Activated T-cell treated with anti-CD3 and anti-CD28 coated beads, Interleukin-2, amount 50 U/mL, for 72 hours (primary cell): Measurements from ENCODE around the gene PAX8. TPM values are rescaled to one million over a fixed set of nuclear protein-coding genes. Genes with fewer than 3 reads are reported as not detected.

ENCODE experiments used
- ATAC-seq, 2 donors: fragments of 150-1000 bp; cut with Tn5 transposase; replicated peaks in 1 of 2; 2 replicates each; pipeline ENCODE4 v1.10.0; 2021; ENCODE audit warnings: moderate library complexity in 2 of 2, mild to moderate bottlenecking in 1 of 2
- DNase-seq, 2 donors: peaks; one replicate each; pipeline ENCODE4 v3.0.0; 2021 to 2022; ENCODE audit warnings: mixed read lengths in 1 of 2
- H3K27ac Mint-ChIP-seq: one replicate; pipeline ENCODE4 v1.8.0; 2022; ENCODE audit warnings: mild to moderate bottlenecking, moderate library complexity, mixed read lengths
- H3K27me3 Mint-ChIP-seq: one replicate; pipeline ENCODE4 v1.8.0; 2022; ENCODE audit warnings: low read depth, mixed read lengths
- H3K36me3 Mint-ChIP-seq, 2 donors: one replicate each; pipeline ENCODE4 v1.8.0; 2022; ENCODE audit warnings: mixed read lengths in 2 of 2, mild to moderate bottlenecking in 1 of 2; ENCODE audit not compliant: insufficient read depth in 2 of 2
- H3K4me1 Mint-ChIP-seq: one replicate; pipeline ENCODE4 v1.8.0; 2022; ENCODE audit warnings: low read depth, mixed read lengths
- H3K4me3 Mint-ChIP-seq, 2 donors: one replicate each; pipeline ENCODE4 v1.8.0; 2022; ENCODE audit warnings: mild to moderate bottlenecking in 2 of 2, mixed read lengths in 2 of 2, moderate library complexity in 2 of 2
- H3K9me3 Mint-ChIP-seq, 2 donors: one replicate each; pipeline ENCODE4 v1.8.0; 2022; ENCODE audit warnings: mixed read lengths in 2 of 2
- total RNA-seq, 2 donors: library from RNA; stranded (reverse); gene quantifications; one replicate each; pipeline ENCODE4 v1.2.3, GENCODE V29; 2022

Gene PAX8
- total RNA-seq, 2 donors from 2014 or later, result 3.0 to 4.3 TPM

- ATAC-seq, result peak; percentile 63 to 81
- no peak overlapping the region for H3K27ac Mint-ChIP-seq
- H3K9me3 Mint-ChIP-seq, result no peaks in the 10 kb centered on the region
- H3K4me3 Mint-ChIP-seq, result no peak overlapping the region
- DNase-seq, result peak in 1 of 2 donors; percentile 32
- peaks cover 52% of the 10 kb centered on the region for H3K27me3 Mint-ChIP-seq
- peaks cover 10% of the 10 kb centered on the region for H3K4me1 Mint-ChIP-seq
- no peaks in the 10 kb centered on the region for H3K36me3 Mint-ChIP-seq
These were observed 5.6 kb downstream of the PAX8 start for GRCh38 chr2:113273027-113273551.

- H3K4me1 Mint-ChIP-seq, result peaks cover 10% of the 10 kb centered on the region
- peaks cover 52% of the 10 kb centered on the region for H3K27me3 Mint-ChIP-seq
- ATAC-seq (no peak), DNase-seq (no peak)
- H3K27ac Mint-ChIP-seq, result no peak overlapping the region
- H3K4me3 Mint-ChIP-seq, result no peak overlapping the region
- no peaks in the 10 kb centered on the region for H3K9me3 Mint-ChIP-seq
- no peaks in the 10 kb centered on the region for H3K36me3 Mint-ChIP-seq
These were observed 6.2 kb downstream of the PAX8 start for GRCh38 chr2:113272477-113272876.

GRCh38 chr2:113268621-113269360, 9.9 kb downstream of the PAX8 start:
- ATAC-seq (no peak), DNase-seq (no peak)
- Mint-ChIP-seq H3K9me3 (no peaks in the 10 kb centered on the region), H3K27ac (no peak overlapping the region), H3K27me3 (peaks cover 15% of the 10 kb centered on the region), H3K36me3 (no peaks in the 10 kb centered on the region), H3K4me1 (no peaks in the 10 kb centered on the region), H3K4me3 (no peak overlapping the region)

- Mint-ChIP-seq H3K27me3 (no peaks in the 10 kb centered on the region), H3K9me3 (no peaks in the 10 kb centered on the region)
- no peak for ATAC-seq
These were observed 12.3 kb downstream of the PAX8 start for GRCh38 chr2:113266431-113266830.

GRCh38 chr2:113264713-113265403, 13.9 kb downstream of the PAX8 start:
- no peaks in the 10 kb centered on the region for H3K27me3 Mint-ChIP-seq

More at GRCh38 chr2:113266431-113266830, 12.3 kb downstream of the PAX8 start:
- Mint-ChIP-seq H3K4me3 (no peak overlapping the region), H3K27ac (no peak overlapping the region), H3K4me1 (no peaks in the 10 kb centered on the region), H3K36me3 (no peaks in the 10 kb centered on the region)
- no peak for DNase-seq

GRCh38 chr2:113263546-113263945, 15.2 kb downstream of the PAX8 start:
- Mint-ChIP-seq H3K36me3 (no peaks in the 10 kb centered on the region), H3K27me3 (no peaks in the 10 kb centered on the region), H3K9me3 (no peaks in the 10 kb centered on the region), H3K27ac (no peak overlapping the region), H3K4me1 (no peaks in the 10 kb centered on the region), H3K4me3 (no peak overlapping the region)
- no peak for DNase-seq
- ATAC-seq, result no peak

More at GRCh38 chr2:113264713-113265403, 13.9 kb downstream of the PAX8 start:
- Mint-ChIP-seq H3K36me3 (no peaks in the 10 kb centered on the region), H3K27ac (no peak overlapping the region), H3K4me3 (no peak overlapping the region), H3K9me3 (no peaks in the 10 kb centered on the region), H3K4me1 (no peaks in the 10 kb centered on the region)
- DNase-seq, result no peak
- no peak for ATAC-seq

- no peak overlapping the region for H3K4me3 Mint-ChIP-seq
- H3K4me1 Mint-ChIP-seq, result peaks cover 11% of the 10 kb centered on the region
- H3K27ac Mint-ChIP-seq, result no peak overlapping the region
- no peaks in the 10 kb centered on the region for H3K36me3 Mint-ChIP-seq
- ATAC-seq, result no peak
- H3K9me3 Mint-ChIP-seq, result no peaks in the 10 kb centered on the region
- DNase-seq, result no peak
- no peaks in the 10 kb centered on the region for H3K27me3 Mint-ChIP-seq
These were observed 17.7 kb downstream of the PAX8 start for GRCh38 chr2:113260991-113261390.

GRCh38 chr2:113258471-113259147, 20.1 kb downstream of the PAX8 start:
- DNase-seq, result no peak
- ATAC-seq, result no peak
- Mint-ChIP-seq H3K4me1 (peaks cover 27% of the 10 kb centered on the region), H3K36me3 (peaks cover 0 to 1% of the 10 kb centered on the region in 2 donors), H3K27ac (no peak overlapping the region), H3K9me3 (no peaks in the 10 kb centered on the region), H3K4me3 (no peak overlapping the region), H3K27me3 (no peaks in the 10 kb centered on the region)

GRCh38 chr2:113257516-113258264, 21.0 kb downstream of the PAX8 start:
- Mint-ChIP-seq H3K9me3 (no peaks in the 10 kb centered on the region), H3K27ac (no peak overlapping the region), H3K4me3 (no peak overlapping the region), H3K27me3 (no peaks in the 10 kb centered on the region), H3K36me3 (peaks cover 0 to 1% of the 10 kb centered on the region in 2 donors), H3K4me1 (peaks cover 37% of the 10 kb centered on the region)
- DNase-seq (no peak), ATAC-seq (no peak)

- Mint-ChIP-seq H3K4me3 (no peak overlapping the region), H3K36me3 (peaks cover 0 to 1% of the 10 kb centered on the region in 2 donors), H3K4me1 (peaks cover 59% of the 10 kb centered on the region), H3K27me3 (no peaks in the 10 kb centered on the region), H3K9me3 (no peaks in the 10 kb centered on the region), H3K27ac (no peak overlapping the region)
- ATAC-seq (no peak), DNase-seq (no peak)
These were observed 23.3 kb downstream of the PAX8 start for GRCh38 chr2:113255140-113256070.

GRCh38 chr2:113253453-113253852, 25.3 kb downstream of the PAX8 start:
- no peaks in the 10 kb centered on the region for H3K9me3 Mint-ChIP-seq
- H3K27ac Mint-ChIP-seq, result no peak overlapping the region
- H3K4me1 Mint-ChIP-seq, result peaks cover 71% of the 10 kb centered on the region
- no peaks in the 10 kb centered on the region for H3K27me3 Mint-ChIP-seq
- no peak overlapping the region for H3K4me3 Mint-ChIP-seq
- peaks cover 0 to 1% of the 10 kb centered on the region in 2 donors for H3K36me3 Mint-ChIP-seq
- ATAC-seq (no peak), DNase-seq (no peak)
